ENCODE measurements around the gene AZGP1. TPM values are rescaled to one million over a fixed set of nuclear protein-coding genes. Genes with fewer than 3 reads are reported as not detected.

Gene AZGP1
- total RNA-seq, result 15.0 TPM

GRCh38 chr7:99975782-99976521, at the start of gene AZGP1:
Gene AZGP1 (minus strand): TSS chr7:99976031. CDS start chr7:99976020, 11 bp downstream.

GRCh38 chr7:100015232-100016214, 39.7 kb upstream of the AZGP1 start, which contains the start of gene ZKSCAN1:
Gene ZKSCAN1 (plus strand): TSS chr7:100015596. CDS start chr7:100023507, 7,911 bp downstream.

GRCh38 chr7:99928994-99929729, 46.7 kb downstream of the AZGP1 start, which contains the start of gene GJC3:
Gene GJC3 (minus strand): TSS chr7:99929620. CDS start chr7:99929620, 0 bp downstream.

GRCh38 chr7:99918959-99919813, 56.6 kb downstream of the AZGP1 start, which contains the start of gene TRIM4:
Gene TRIM4 (minus strand): TSS chr7:99919530. CDS start chr7:99919401, 129 bp downstream.

Other genes with a start within 250 kb of the AZGP1 start
- gene CYP3A7, start 240.8 kb downstream of the AZGP1 start, total RNA-seq, result not detected
- not detected for gene CYP3A4, start 191.8 kb downstream of the AZGP1 start, total RNA-seq
- not detected for gene CYP3A43, start 148.0 kb downstream of the AZGP1 start, total RNA-seq
- gene OR2AE1, start 99.0 kb downstream of the AZGP1 start, total RNA-seq, result not detected
- gene TRIM4, start 56.5 kb downstream of the AZGP1 start, total RNA-seq, result 38.9 TPM
- not detected for gene GJC3, start 46.4 kb downstream of the AZGP1 start, total RNA-seq
- 77.0 TPM for gene ZKSCAN1, start 39.6 kb upstream of the AZGP1 start, total RNA-seq
- gene ZSCAN21, start 73.7 kb upstream of the AZGP1 start, total RNA-seq, result 19.7 TPM
- gene ZNF3, start 105.7 kb upstream of the AZGP1 start, total RNA-seq, result 61.1 TPM
- gene COPS6, start 112.9 kb upstream of the AZGP1 start, total RNA-seq, result 53.1 TPM
- 84.2 TPM for gene MCM7, start 125.4 kb upstream of the AZGP1 start, total RNA-seq
- gene AP4M1, start 125.6 kb upstream of the AZGP1 start, total RNA-seq, result 31.1 TPM
- gene TAF6, start 143.3 kb upstream of the AZGP1 start, total RNA-seq, result 70.6 TPM
- 36.2 TPM for gene CNPY4, start 143.6 kb upstream of the AZGP1 start, total RNA-seq
- 3.1 TPM for gene MBLAC1, start 150.9 kb upstream of the AZGP1 start, total RNA-seq
- 77.6 TPM for gene LAMTOR4, start 172.9 kb upstream of the AZGP1 start, total RNA-seq
- gene TRAPPC14, start 182.7 kb upstream of the AZGP1 start, total RNA-seq, result 13.5 TPM
- 5.1 TPM for gene GAL3ST4, start 192.6 kb upstream of the AZGP1 start, total RNA-seq
- 28.8 TPM for gene GPC2, start 201.3 kb upstream of the AZGP1 start, total RNA-seq
- gene STAG3, start 201.9 kb upstream of the AZGP1 start, total RNA-seq, result 0.55 TPM
- gene PVRIG, start 243.9 kb upstream of the AZGP1 start, total RNA-seq, result 0.33 TPM